22Rv1 (cell line): ENCODE data around the gene TNFRSF18.

ENCODE experiments used
- ZFX ChIP-seq: fragments of 450-650 bp; IDR thresholded peaks from 2 replicates; pipeline ENCODE4 v1.6.1; 2017; ENCODE audit warnings: antibody characterized with exemption, borderline replicate concordance
- TF ChIP-seq, protein P1 (sequence below): fragments of 450-650 bp; IDR thresholded peaks from 2 replicates; pipeline ENCODE4 v1.5.1; 2017; ENCODE audit warnings: mild to moderate bottlenecking

DNA sequence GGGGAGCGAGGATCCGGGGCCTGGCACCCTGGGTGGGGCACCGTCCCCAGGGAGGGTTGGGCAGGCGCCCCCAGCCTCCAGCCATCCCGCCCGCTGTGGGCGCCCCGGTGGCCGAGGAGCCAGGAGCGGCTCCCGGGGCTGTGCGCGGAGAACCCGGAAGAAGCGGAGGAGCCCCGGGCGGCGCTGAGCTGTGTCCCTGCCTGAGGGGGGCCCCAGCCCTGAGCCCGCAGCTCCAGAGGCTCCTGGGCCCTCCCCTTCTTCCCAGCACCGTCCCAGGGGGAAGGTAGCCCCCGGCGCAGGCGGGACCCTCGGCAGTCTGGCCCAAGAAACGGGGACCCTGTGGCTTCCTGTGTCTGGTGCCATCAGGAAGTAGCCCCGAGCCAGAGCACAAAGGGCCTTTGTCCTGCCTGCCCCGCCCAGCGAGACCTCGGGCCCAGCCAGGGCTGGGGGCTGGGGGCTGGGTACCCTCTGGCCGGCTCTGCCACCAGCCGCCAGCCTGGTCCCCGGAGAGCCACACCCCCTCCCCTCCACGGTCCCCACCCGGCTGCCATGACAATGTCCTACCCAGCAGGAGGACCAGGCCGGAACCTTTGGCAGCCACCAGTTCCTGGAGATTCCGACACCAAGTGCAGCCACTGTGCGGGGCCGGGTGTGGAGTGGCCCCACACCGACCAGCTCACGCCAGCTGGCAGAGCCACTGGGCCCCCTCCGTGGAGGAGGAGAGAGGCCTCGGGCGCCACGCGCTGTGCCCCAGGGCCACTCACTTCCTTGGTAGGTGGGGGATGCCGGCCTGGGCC, 48.3 kb downstream of the TNFRSF18 start:
- TF ChIP-seq, protein P1, sequence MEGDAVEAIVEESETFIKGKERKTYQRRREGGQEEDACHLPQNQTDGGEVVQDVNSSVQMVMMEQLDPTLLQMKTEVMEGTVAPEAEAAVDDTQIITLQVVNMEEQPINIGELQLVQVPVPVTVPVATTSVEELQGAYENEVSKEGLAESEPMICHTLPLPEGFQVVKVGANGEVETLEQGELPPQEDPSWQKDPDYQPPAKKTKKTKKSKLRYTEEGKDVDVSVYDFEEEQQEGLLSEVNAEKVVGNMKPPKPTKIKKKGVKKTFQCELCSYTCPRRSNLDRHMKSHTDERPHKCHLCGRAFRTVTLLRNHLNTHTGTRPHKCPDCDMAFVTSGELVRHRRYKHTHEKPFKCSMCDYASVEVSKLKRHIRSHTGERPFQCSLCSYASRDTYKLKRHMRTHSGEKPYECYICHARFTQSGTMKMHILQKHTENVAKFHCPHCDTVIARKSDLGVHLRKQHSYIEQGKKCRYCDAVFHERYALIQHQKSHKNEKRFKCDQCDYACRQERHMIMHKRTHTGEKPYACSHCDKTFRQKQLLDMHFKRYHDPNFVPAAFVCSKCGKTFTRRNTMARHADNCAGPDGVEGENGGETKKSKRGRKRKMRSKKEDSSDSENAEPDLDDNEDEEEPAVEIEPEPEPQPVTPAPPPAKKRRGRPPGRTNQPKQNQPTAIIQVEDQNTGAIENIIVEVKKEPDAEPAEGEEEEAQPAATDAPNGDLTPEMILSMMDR: no peak
- no peak for TF ChIP-seq ZFX
